22Rv1 (cell line): Measurements from ENCODE around the gene CSF1.
"Not testable (repeated sequence)": the region's sequence is repeated elsewhere in the genome, so short reads cannot be mapped to it uniquely, and the experiment has no call there.

ENCODE experiments used
- H3K27ac ChIP-seq: fragments of 450-650 bp; 2 replicates; pipeline ENCODE4 v1.5.1; 2017
- ZFX ChIP-seq: fragments of 450-650 bp; IDR thresholded peaks from 2 replicates; pipeline ENCODE4 v1.6.1; 2017; ENCODE audit warnings: antibody characterized with exemption, borderline replicate concordance
- TF ChIP-seq, protein P1 (sequence below): fragments of 450-650 bp; IDR thresholded peaks from 2 replicates; pipeline ENCODE4 v1.5.1; 2017; ENCODE audit warnings: mild to moderate bottlenecking

Gene CSF1, protein sequence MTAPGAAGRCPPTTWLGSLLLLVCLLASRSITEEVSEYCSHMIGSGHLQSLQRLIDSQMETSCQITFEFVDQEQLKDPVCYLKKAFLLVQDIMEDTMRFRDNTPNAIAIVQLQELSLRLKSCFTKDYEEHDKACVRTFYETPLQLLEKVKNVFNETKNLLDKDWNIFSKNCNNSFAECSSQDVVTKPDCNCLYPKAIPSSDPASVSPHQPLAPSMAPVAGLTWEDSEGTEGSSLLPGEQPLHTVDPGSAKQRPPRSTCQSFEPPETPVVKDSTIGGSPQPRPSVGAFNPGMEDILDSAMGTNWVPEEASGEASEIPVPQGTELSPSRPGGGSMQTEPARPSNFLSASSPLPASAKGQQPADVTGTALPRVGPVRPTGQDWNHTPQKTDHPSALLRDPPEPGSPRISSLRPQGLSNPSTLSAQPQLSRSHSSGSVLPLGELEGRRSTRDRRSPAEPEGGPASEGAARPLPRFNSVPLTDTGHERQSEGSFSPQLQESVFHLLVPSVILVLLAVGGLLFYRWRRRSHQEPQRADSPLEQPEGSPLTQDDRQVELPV

DNA sequence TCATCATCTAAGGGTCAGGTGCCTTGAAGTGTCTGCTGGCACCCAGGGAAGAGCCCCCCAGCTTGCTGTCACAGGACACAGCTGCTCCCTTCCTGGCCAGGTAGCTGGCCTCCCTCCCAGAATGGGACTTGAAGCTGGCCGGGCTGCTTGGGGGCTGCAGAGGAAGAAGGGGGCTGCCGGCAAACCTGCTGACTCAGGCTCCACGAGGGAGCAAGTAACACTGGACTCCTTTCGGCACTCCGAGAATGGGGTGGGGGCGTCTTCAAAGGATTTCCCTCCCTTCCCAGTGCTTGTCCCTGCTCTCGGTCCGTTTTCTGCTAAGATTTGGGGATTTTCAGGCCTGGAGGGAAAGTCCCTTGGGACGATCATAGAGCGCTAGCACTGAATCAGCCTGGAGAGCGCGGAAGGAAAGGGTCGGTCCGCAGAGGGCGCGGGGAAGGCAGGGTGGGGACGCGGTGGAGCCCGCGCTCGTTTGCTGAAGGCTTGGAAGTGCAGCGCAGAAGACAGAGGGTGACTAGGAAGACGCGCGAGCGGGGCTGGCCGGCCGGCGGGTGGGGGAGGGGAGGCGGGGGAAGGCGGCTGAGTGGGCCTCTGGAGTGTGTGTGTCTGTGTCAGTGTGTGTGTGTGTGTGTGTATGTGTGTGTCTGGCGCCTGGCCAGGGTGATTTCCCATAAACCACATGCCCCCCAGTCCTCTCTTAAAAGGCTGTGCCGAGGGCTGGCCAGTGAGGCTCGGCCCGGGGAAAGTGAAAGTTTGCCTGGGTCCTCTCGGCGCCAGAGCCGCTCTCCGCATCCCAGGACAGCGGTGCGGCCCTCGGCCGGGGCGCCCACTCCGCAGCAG is at the start of gene CSF1:
TSS of gene CSF1 (plus strand) at position 727 of the 840 bp plus-strand sequence. CDS start 175 bp downstream, outside the sequence.
- TF ChIP-seq, protein P1, sequence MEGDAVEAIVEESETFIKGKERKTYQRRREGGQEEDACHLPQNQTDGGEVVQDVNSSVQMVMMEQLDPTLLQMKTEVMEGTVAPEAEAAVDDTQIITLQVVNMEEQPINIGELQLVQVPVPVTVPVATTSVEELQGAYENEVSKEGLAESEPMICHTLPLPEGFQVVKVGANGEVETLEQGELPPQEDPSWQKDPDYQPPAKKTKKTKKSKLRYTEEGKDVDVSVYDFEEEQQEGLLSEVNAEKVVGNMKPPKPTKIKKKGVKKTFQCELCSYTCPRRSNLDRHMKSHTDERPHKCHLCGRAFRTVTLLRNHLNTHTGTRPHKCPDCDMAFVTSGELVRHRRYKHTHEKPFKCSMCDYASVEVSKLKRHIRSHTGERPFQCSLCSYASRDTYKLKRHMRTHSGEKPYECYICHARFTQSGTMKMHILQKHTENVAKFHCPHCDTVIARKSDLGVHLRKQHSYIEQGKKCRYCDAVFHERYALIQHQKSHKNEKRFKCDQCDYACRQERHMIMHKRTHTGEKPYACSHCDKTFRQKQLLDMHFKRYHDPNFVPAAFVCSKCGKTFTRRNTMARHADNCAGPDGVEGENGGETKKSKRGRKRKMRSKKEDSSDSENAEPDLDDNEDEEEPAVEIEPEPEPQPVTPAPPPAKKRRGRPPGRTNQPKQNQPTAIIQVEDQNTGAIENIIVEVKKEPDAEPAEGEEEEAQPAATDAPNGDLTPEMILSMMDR: no peak
- no peak for TF ChIP-seq ZFX
- 0 out of 2 replicates have a peak within 1 kb of the TSS, but pooled peaks have one; percentile 10 for H3K27ac ChIP-seq

DNA sequence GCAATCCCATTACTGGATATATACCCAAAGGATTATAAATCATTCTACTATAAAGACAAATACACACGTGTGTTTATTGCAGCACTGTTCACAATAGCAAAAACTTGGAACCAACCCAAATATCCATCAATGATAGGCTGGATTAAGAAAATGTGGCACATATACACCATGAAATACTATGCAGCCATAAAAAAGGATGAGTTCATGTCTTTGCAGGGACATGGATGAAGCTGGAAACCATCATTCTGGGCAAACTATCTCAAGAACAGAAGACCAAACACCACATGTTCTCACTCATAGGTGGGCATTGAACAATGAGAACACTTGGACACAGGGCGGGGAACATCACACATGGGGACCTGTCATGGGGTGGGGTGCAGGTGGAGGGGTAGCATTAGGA is 49.0 kb upstream of the CSF1 start:
- H3K27ac ChIP-seq: not testable (repeated sequence)

DNA sequence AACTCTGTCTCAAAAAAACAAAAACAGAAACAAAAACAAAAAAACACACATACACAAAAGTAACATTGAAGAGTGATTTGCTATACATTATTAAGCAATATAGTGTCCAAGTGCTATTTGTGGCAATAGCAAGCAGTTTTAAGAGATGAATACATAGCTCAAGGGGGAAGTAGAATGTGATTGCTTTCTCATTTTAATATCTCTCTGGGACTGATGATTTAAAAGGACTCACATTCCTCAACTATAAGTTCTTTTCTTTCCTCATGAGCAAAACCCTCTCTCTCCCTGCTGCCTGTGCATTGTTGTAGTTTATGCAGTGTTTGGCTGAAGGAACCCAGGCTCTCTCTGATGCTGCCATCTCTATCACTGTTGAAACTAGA is 47.0 kb upstream of the CSF1 start:
- H3K27ac ChIP-seq: no peak overlapping the region
- TF ChIP-seq ZFX: no peak
- TF ChIP-seq, protein P1: no peak

DNA sequence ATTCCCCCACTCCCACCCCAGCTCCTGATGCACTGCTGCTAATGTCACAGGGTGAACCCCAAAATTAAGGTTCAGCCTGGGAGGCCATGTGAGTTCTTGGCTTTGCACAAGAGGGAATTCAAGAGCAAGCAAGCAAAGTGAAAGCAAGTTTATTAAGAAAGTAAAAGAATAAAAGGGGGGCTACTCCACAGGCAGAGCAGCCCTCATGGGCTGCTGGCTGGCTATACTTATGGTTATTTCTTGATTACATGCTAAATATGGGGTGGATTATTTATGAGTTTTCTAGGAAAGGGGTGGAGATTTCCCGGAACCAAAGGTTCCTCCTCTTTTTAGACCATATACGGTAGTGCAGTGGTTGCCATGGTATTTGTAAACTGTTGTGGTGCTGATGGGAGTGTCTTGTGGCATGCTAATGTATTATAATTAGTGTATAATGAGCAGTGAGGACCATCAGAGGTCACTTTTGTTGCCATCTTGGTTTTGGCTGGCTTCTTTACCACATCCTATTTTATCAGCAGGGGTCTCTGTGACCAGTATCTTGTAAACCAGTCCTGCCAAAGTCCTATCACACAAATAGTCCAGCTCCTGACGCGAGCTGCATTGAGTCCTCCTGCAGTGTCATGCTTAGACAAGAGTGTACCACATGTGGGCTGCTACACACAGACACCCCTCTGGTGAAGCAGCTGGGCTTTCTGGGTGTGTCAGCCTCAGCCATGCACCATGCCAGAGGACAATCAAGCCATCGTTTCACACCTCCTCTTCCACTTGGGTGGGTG is 46.4 kb upstream of the CSF1 start:
- TF ChIP-seq, protein P1: no peak
- no peak for TF ChIP-seq ZFX
- no peak overlapping the region for H3K27ac ChIP-seq

DNA sequence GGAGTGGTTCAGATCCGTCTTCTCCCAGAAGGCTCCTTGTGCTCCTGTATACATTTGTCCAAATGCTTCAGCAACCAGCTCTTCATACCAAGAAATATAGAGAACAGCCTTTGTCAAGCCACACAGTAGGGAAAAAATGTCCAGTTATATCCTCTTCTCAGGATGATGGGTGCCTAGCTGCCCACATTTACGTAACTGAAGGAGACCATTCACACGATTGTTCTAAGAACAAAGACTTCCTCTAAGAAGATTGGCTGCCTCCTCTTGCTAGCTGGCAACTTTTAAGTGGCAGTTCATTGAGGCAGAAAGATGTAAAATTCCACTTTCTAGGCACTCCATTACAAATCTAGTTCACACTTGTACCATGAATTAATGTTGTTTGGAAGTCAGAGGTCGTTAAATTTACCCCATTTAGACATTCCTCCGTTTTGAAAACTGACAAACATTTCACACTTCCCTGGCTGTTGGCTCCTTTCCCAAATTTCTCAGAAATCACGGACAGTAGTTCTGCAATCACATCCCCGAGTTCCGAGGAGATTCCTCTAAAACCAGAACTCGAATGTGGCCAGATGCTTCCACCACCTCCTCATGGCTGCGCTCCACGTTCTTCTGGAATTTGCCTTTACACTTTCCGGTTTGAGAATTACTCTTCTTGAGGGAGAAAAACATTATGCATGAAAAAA is 45.6 kb upstream of the CSF1 start:
- H3K27ac ChIP-seq: no peak overlapping the region
- TF ChIP-seq ZFX: no peak
- TF ChIP-seq, protein P1: no peak

DNA sequence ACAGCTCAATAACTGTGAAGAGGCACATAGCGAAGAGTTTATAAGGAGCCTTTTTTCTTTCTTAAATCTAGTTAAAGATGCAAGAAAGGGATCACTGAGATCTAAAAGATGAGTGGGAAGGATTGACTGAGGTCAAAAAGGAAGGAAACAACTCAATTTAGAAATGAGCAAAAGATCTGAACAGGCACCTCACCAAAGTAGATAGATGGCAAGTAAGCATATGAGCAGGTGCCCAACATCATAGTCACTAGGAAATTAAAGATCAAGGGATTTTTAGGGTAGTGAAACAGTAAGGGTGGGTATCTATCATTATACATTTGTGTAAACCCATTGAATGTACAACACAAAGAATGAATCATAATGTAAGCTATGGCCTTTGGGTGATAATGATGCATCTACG is 44.6 kb upstream of the CSF1 start:
- H3K27ac ChIP-seq: no peak overlapping the region
- TF ChIP-seq ZFX: no peak
- TF ChIP-seq, protein P1: no peak
